C4-2B (cell line): ENCODE measurements around the gene ARHGAP27.

ENCODE experiments used
- H3K27ac ChIP-seq: fragments of 450-650 bp; 2 replicates; pipeline ENCODE4 v1.5.1; 2017
- ZFX ChIP-seq: fragments of 450-650 bp; IDR thresholded peaks from 2 replicates; pipeline ENCODE4 v1.6.1; 2017
- TF ChIP-seq, protein P1 (sequence below): fragments of 450-650 bp; conservative IDR thresholded peaks from 2 replicates; pipeline ENCODE4 v1.5.1; 2017; ENCODE audit warnings: mild to moderate bottlenecking

ARHGAP27 gene

DNA sequence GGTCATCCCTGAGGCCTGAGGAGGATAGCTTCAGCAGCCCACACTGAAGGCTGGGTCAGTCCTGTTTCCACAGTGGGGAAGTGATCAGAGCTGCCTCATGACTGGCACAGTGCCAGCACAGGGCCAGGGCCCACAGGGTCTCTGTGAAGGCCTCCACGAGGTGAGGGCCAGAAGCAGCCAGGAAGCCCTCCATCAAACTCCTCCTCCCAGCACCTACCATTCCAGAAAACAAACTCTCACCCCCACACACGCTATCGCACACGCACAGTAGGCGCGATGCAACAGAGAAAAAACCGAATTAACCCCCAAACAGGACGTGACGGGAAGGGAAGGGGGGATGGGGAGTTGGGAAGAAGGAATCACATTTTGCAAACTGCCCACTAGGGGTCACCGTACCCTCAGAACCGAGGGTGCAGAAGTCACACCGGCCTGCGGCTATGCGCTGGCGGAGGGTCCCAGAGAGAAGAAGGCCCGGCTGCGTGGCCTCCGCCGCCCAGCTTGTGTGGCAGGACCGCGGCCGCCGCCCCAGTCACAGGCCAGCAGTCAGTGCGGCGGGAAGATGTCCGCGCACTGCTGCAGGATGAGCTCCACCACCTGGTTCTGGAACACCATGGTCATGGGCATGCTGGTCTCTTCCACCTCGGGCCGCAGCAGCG lies 37.6 kb downstream of the ARHGAP27 start:
- H3K27ac ChIP-seq = no peak overlapping the region
- TF ChIP-seq, protein P1, sequence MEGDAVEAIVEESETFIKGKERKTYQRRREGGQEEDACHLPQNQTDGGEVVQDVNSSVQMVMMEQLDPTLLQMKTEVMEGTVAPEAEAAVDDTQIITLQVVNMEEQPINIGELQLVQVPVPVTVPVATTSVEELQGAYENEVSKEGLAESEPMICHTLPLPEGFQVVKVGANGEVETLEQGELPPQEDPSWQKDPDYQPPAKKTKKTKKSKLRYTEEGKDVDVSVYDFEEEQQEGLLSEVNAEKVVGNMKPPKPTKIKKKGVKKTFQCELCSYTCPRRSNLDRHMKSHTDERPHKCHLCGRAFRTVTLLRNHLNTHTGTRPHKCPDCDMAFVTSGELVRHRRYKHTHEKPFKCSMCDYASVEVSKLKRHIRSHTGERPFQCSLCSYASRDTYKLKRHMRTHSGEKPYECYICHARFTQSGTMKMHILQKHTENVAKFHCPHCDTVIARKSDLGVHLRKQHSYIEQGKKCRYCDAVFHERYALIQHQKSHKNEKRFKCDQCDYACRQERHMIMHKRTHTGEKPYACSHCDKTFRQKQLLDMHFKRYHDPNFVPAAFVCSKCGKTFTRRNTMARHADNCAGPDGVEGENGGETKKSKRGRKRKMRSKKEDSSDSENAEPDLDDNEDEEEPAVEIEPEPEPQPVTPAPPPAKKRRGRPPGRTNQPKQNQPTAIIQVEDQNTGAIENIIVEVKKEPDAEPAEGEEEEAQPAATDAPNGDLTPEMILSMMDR = peak; percentile 85
- no peak for TF ChIP-seq ZFX

GRCh38 chr17:45394564-45394912 lies 38.1 kb downstream of the ARHGAP27 start:
- TF ChIP-seq ZFX = no peak
- TF ChIP-seq, protein P1 = no peak
- H3K27ac ChIP-seq = no peak overlapping the region

DNA sequence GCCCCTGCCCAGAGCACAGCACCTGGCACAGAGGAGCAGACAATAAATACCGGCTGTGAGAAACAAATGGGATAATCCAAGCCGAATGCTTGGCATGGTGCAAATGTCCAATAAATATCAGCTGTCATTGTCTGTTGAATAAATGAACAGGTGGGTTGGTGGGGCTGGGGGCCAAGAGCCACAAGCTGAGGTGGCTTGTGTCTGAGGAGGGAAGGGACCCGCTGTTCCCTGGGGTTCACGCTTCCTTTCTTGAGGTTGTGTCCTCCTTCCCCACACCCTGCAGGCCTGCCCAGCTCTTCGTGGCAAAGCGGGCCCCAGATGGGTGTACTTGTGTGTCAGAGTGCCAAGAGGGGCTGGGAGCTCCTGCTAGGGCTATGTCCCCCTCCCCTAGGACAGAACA lies 38.6 kb downstream of the ARHGAP27 start:
- H3K27ac ChIP-seq = no peak overlapping the region
- TF ChIP-seq, protein P1 = no peak
- no peak for TF ChIP-seq ZFX

DNA sequence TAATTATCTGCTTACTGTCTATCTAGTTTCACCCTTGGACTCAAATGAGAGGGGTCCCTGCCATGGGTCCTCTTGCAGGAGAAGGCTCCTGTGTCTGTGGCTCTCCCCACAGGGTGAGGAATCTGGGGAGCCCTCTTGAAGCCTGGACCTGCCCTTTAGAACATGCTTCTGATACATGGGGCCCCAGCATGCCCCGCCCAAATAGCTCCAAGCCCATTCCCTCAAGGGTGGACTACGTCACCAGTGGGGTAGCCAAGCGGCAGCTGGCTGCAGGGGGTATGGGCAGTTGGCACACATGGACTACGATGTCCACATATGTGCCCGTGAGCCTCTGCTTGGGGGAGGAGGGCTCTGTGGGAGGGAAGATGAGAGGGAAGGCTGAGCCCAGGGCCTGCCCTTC lies 39.3 kb downstream of the ARHGAP27 start:
- H3K27ac ChIP-seq = no peak overlapping the region
- no peak for TF ChIP-seq ZFX
- TF ChIP-seq, protein P1 = no peak

- H3K27ac ChIP-seq = no peak overlapping the region
Observed at GRCh38 chr17:45391918-45392317, 40.8 kb downstream of the ARHGAP27 start.

GRCh38 chr17:45391291-45391690 lies 41.4 kb downstream of the ARHGAP27 start:
- TF ChIP-seq, protein P1 = no peak
- no peak for TF ChIP-seq ZFX
- no peak overlapping the region for H3K27ac ChIP-seq

More at GRCh38 chr17:45391918-45392317, 40.8 kb downstream of the ARHGAP27 start:
- no peak for TF ChIP-seq ZFX
- TF ChIP-seq, protein P1 = no peak

DNA sequence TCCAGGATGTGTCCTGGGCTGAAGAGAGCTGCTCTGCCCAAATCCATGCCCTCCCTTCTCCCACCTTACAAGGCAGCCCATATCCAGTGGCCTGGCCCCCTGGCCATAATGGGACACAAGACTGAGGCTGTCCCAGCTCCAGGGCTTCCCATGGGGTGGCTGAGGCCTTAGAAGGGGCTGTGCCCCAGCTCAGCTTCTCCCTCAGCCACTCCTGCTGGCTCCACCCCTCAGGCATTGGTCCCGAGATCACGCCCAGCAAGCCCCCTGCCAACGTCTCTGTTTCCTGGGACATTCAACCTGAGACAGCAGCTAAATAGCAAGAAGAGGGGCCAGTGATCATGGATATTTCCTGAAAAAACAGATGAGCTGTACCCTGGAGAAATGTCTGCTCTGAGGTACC lies 43.3 kb downstream of the ARHGAP27 start:
- TF ChIP-seq, protein P1 = no peak
- TF ChIP-seq ZFX = no peak
- no peak overlapping the region for H3K27ac ChIP-seq
